Activated CD8-positive, alpha-beta memory T cell treated with anti-CD3 and anti-CD28 coated beads, Interleukin-2, amount 50 U/mL, for 24 hours (primary cell): Measurements from ENCODE around the gene DSCAM.

Experiments used
- DNase-seq: peaks from one replicate; pipeline ENCODE4 v3.0.0-alpha.2; 2020; ENCODE audit errors: extremely low read depth

DSCAM gene

DNA sequence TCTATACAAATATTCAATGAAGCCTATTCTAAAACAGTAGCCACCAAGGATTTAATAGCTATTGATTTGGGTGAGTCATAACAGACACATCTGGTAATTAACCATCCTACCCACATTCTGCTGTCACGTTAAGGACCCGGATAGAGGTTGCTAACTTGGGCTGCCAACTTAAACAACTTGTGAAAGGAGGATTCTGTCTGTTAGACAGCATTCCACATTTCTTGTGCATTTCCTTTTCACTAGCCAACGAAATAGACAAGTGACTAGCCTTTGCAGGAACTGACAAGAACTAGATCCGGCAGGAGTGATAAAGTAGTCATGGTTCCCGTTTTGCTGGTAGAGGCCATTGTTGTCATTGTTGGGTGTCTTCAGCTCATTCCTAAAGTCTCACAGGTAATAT, 9.5 kb downstream of the DSCAM start:
- DNase-seq = no peak

DNA sequence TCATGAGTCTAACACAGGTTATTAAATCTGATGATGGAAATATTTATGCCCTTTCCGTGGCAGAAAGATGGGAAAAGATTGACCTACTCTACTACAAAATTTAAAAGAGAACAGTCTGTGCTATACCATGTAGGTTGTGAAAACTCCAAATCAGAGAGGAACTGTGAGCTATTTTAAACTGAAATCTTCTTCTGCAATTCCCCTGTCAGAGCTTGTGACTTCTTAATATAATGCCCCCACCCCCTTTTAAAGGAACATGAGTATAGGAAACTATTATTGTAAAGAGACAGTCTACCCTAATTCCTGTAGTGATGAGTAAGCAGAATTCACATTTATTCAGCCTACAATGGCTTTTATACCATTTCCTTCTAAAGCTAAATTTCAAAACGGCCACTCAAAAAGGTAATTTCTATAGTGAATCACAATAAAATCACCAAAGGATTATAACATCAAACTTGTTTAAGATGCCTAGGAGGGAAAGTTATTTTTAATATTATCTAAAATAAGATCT, 11.7 kb downstream of the DSCAM start:
- DNase-seq = no peak

- DNase-seq = no peak
Observed at GRCh38 chr21:40833184-40833583, 13.8 kb downstream of the DSCAM start.

GRCh38 chr21:40832316-40832715, 14.6 kb downstream of the DSCAM start:
- no peak for DNase-seq

DNA sequence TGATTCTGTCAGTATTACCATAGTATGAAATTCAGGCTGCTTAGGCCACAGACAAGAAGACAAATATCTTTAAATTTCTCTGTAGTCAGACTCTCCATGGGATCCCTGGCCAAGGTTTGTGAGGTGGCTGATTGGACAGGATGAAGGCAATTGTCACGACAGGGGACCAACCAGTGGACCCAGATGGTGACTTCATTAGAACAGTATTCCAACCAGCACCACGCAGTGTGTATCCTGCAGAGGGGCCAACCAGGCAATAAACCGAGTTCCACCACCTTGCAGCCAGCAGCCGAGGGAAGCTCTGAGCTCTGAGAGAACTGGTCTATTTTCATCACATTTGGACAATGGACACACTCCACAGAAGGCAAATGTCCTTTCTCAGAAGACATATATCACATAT, 16.1 kb downstream of the DSCAM start:
- DNase-seq = no peak

DNA sequence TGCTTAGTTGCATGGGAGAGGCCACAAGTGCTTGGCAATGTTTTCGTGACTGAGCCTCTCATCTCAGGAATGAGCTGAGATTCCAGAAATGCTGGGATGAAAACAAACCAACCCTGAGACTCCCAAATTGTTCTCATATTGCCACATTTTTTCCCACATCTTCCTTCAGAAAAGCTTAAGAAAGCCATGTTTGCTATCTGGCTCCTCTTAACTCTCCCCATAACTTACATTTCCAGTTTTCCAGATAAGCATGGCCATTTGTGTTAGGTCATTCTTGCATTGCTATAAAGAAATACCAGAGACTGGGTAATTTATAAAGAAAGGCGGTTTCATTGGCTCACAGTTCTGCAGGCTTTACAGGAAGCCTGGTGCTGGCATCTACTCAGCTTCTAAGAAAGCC, 17.2 kb downstream of the DSCAM start:
- DNase-seq = no peak

DNA sequence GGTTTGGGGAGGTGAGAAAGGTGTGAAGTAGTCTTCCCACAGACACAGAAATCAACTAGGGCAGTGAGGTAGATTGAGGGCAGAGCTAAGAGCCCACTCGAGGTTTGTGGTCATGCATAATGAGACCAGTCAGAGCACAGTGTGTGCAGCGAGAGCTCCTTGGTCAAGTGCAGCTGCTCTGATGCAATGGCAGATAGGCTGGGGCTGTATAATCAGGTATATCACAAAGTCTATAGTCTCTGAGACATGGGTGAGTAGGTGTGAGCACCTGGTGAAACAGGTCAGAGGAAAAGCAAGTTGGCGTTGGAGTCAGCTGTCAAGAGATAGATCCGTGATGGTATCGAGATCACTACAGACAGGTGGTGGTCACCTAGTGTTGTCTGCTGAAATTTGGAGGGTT, 17.6 kb downstream of the DSCAM start:
- no peak for DNase-seq

- DNase-seq = no peak
Observed at GRCh38 chr21:40827509-40827908, 19.4 kb downstream of the DSCAM start.

DNA sequence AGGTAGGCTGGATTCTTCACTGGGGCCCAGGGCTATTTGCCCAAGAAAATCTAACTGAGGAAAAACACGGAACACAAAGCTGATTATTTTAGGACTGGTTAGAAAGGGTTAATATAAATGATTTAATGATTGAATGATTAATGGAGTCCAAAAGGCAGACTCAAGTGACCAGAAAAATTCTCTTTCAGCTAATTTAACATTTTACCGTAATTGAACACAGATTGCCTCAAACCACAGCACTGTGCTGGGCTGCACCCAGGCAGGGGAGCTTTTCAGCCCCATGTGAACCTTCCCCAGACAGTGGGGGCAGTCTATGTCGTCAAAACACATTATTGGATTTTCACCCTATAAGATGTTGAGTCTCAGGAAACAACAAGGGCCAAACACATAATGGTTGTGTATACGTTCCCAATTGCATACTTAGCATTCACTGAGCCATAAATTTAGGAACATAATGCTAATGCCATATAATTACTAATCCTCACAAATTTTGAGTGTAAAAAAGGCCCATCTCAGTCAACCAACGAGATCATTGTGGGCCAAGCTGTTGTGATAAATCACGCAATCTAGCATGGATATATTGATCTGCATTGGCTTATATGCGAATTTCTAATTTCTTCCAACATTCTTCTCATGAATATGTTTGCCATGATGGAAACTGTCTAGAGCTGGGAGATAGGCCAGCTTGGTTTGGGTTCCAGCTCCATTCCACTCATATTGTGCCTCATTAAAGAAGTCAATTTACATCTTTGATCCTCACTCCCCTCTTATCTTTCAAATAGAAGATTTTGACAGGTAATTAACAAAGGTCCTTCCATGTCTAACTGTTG, 27.7 kb downstream of the DSCAM start:
- no peak for DNase-seq

DNA sequence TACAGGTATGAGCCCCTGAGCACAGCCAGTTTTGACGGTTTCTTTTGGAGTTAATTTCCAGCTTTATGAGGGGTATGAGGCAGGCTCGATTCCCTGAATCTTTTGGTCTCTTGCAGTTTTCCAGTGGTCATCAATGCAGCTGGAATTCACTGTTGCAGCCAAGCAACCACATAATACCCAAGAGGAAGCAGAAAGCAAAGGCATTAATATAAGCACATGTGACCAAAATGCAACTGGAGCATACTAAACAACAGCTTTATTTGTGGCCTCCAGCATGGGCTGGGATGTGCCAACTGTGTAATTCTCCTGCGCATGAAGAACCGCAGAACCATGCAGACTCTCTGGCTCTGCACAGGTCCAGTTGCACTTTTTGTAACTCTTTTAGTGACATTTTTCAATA, 33.0 kb downstream of the DSCAM start:
- no peak for DNase-seq

DNA sequence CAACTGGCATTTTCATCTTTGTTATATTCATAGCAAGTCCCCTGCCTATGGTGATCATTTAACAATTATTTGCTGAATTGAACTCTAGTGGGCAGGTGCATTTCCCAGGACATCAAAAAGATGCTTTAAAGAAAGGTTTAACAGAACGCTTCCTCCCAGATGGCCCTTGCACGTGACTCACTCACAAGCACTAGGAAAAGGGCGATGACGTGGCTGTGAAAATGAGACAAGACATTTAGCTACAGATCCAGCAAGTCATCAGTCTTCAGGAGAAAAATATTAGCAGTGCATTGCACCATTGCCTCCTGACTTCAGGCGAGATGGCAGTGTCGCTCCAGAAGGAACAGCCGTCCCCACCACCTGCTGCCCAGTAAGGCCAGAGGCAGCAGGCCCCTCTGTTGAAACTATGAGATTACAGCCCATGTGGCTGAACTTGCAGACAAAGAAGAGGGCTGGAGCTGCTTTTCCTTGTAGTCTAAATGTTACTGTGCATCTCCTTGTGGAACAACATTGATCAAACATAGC, 37.2 kb downstream of the DSCAM start:
- DNase-seq = no peak

DNA sequence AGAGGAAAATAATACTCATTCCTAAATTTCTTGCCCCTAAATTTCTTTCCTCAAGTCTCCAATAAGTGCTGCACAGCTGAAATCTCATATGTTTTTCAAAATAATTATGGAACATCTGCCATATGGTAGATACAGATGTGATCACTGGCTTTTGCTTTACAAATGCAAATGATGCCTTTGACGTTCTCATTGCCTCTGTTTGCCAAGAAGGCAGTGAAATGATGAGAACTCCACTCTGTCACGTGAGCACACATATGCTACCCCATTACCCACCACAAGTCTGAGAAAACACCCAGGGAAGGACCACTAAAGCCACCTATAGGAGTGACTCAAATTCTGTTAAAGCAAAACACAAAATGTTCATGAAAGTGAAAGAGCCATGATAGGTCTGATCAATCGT, 43.9 kb downstream of the DSCAM start:
- DNase-seq = no peak

- no peak for DNase-seq
Observed at GRCh38 chr21:40800126-40800525, 46.8 kb downstream of the DSCAM start.

GRCh38 chr21:40797891-40798290, 49.1 kb downstream of the DSCAM start:
- DNase-seq = no peak

DNA sequence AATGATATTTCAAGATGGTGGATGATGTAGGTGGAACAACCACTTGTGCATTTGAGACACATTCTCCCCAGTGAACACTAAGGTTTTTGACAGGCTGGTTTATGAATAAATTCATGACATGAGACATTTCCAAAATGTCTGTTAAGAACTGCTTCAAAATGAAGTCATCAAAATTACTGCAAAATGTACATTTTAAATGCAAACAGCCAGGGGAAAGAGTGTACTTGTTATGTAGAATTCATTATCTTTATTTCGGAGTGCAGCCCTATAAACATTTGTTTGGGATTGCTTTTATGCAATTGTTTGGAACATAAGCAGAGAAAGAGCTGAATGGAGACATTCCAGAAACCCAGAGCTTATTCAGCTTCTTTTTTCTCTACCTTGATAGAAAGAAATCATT, 49.5 kb downstream of the DSCAM start:
- no peak for DNase-seq

DNA sequence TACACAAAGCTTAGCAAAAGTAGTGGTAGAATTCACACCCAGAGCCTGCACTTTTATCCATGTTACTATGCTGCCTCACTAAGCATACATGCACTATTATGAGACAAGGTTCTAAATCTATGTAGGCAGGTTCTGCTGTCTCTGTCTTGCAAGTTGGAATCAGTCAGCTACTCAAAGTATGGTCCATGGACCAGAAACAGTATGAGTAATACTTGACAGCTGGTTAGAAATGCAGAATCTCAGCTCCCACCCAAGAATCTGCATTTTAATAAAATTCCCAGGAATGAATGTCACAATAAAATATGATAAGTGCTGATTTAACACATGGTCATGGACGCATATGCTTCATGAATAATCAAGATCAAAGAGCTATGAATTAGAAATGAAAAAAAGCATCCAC, 50.5 kb downstream of the DSCAM start:
- no peak for DNase-seq

- DNase-seq = no peak
Observed at GRCh38 chr21:40795313-40795712, 51.6 kb downstream of the DSCAM start.

DNA sequence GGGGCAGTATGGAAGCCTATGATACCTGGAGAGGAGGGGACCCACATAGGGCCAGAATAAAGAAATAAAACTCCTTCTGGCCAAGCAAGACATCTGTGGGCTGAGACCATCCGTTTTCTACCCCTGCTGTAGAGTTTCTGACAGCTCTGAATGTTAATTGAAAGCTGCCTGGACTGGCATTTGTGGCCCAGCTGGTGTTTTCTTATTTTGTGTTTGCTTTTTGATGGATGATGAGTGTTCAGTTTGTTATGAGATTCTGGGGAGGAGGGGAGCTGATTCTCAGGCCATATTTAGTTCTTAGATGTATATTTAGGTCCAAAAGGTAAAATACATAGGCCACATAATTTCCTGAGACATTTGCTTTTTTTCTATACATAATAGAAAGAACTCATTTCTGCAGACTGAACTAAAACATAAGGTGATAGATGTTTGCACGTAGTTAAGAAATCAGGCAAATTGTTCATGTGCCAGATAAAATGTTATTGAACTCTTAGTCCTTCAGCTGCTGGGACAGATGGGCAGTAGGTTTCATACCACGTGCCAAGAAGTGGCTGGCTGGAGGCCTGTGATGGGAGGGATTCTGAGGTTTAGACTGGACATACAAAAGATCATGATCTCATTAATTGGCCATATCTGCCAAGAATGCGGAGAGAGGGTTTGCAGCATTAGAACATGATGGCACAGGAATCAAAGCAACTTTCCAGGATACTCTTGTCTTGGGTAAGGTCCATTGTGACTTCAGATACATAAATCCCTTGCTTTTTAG, 54.1 kb downstream of the DSCAM start:
- no peak for DNase-seq

GRCh38 chr21:40788635-40789034, 58.3 kb downstream of the DSCAM start:
- DNase-seq = no peak

GRCh38 chr21:40783404-40783803, 63.6 kb downstream of the DSCAM start:
- DNase-seq = no peak

- DNase-seq = no peak
Observed at GRCh38 chr21:40770435-40771055, 76.4 kb downstream of the DSCAM start.

DNA sequence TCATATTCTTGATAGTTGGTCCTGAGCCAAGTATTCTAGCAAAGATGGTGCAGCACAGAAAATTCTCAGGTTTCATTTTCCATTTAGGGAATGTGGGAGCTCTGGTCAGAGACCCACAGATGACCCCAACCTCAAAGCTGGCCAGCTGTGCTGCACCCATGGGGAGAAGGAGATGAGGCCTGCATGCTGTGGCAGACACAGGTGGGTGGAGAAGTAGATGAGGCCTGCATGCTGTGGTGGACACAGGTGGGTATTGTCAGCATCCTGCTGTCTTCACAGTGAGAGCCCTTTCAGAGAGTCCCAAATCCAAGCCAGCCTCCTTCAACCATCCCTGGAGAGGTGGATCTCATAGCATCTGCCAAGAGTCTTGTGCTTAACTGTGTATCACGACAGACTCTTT, 77.7 kb downstream of the DSCAM start:
- no peak for DNase-seq
